Astrocyte of the hippocampus (primary cell): Measurements from ENCODE around the gene PDIA4.

Source experiments
- DNase-seq: peaks from one replicate; pipeline ENCODE4 v3.0.0; 2011; ENCODE audit warnings: low read depth, low spot score

PDIA4 gene

GRCh38 chr7:148967602-148968001, 60.7 kb downstream of the PDIA4 start:
- no peak for DNase-seq

DNA sequence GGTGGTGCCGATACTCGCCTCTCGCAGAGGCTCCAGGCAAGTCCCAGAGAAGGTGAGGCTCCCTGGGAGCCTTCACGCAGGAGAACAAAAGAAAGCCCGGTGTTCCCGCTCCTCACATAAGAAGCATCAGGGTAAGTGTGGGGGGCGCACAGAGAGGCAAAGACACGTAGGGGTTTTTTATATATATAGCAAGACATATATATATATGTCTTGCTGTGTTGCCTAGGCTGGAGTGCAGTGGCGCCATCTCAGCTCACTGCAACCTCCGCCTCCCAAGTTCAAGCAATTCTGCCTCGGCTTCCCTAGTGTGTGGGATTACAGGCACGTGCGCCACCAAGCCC, 61.3 kb downstream of the PDIA4 start:
- DNase-seq, result no peak

DNA sequence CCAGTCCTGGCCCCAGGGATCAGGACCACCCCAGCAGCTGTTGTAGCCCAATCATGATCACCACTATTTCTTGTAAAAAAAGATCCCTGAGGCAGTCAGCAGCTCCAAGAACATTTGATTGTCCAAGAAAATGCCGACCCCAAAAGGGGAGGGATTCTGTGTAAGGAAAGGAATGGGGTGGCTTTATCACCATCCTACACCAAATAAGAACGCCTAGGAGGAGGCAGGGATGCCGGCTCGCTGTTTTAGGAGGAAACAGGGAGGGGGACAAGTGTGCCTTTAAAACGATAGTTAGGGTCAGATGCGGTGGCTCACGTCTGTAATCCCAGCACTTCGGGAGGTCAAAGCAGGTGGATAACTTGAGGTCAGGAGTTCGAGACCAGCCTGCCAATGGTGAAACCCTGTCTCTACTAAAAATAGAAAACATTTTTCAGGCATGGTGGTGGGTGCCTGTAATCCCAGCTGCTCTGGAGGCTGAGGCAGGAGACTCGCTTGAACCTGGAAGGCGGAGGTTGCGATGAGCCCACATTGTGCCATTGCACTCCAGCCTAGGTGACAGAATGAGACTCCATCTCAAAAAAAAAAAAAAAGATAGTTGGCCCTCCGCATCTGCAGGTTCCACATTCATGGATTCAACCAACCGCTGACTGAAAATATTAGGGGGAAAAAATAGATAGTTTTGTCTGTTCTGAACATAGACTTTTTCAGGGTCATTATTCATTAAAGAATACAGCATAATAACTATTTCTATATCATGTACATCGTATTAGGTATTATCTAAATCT, 63.6 kb downstream of the PDIA4 start:
- DNase-seq, result peak; percentile 20

DNA sequence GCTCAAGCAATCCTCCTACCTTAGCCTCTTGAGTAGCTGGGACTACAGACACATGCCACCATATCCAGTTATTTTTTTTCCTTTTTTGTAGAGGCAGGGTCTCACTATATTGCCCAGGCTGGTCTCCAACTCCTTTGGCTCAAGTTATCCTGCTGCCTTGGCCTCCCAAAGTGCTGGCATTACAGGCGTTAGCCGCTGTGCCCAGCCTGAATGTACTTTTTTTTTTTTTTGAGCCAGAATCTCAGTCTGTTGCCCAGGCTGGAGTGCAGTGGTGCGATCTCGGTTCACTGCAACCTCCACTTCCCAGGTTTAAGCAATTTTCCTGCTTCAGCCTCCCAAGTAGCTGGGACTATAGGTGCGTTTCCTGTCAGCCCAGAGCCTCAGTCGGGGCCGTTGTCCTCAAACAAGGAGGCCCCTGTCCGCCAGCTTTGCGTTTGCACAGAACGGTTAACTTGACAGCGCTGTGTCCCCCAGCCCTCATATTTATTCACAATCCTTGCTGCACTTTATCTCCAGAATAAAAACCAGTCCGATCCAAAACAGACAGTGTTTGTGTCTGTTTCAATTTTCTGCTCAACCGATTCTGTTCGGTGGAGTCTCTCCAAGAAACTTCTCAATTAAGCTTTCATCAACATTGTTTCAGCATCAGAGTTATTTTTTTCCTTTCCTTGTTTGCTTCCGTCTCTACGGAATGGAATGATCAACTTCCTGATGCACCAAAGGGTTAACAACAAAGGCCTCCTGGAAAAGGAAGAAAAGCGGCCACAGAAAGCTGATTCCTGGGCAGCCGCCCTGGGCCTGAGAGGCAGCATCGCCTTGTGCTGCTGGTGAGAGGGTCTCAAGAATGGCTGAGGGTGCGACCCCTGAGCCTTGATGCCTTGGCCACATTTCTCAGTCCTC, 64.5 kb downstream of the PDIA4 start:
- peak; percentile 44 for DNase-seq

DNA sequence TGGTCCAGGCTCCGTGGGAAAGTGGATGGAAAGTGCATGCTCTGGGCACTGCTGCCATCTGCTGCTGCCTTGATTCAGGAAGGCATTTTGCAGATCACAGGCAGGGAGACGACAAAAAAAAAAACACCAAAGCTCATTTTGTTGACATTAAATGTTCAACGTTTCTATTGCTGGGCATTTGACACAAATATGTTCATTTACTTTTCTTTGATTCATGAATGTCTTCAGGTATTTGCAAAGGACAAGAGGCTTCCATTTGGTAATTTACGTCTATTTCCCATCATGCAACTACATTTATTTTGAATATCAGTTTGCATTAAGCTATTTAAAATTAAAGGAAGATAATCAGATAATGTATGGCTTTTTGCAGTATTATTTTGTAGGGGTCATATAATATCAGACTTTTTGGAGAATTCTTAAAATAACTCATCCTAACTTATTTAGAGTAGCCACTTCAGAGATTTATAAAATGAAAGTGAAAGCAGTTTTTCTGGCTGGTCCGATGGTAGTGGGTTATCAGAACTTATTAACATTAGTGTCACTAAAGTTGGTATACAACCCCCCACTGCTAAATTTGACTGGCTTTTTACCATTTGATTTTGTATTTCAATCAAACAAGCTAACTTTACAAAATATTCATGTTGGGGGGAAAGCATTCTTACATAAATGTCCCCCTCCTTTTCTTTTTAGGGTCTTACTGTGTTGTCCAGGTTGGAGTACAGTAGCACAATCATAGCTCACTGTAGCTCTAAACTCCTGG, 65.3 kb downstream of the PDIA4 start:
- DNase-seq, result peak; percentile 83

DNA sequence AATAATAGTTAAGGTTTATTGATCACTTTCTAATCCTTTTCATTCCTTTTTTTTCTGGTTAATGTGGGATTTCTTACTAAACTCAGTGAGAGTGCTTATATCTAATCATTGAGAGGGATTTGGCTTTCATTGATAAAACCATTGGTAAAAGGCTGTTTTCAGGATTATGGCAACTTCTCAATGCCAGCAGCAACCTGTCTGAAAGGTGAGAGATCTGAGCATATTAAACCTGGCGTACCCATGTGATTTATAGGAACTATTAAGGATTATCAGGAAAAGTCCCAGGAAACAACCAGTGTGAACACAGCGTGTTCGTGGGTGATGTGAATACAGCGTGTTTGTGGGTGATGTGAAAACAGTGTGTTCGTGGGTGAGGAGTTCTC, 65.9 kb downstream of the PDIA4 start:
- no peak for DNase-seq

DNA sequence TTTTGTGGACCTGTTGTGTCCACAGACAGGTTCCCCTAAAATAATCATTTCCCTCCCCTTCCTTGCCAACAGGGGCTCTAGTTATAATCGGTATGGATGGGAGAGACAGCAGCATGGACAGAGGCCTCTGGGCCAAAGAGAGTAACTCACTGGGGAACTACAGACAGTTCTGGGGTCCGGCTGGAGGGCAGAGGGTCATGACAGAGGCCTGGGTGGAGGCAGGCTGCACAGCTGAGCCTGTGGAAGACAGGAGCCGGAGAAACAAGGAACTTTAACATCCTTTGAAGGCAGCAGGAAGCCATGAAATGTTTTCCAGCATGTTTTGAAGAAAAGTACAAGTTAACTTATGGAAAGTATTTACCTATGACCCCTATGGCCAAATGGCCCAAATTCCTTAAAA, 68.6 kb downstream of the PDIA4 start:
- no peak for DNase-seq

DNA sequence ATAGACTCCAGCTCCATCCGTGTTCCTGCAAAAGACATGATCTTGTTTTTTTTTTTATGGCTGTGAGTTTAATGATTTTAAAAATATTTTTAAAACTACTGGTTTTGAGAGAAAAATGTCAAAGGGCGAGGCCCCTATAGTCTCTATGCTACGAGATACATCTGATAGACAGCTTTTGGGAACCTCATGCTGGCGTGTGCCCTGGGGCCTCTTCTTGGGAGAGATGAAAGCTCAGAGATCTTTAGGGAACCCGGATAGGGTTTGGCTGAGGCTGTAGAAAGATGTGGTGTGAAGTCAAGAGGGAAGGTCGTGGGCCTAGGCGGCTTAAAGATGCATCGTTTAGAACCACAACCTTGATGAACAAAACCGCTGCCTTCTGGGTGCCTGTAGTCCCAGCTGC, 70.2 kb downstream of the PDIA4 start:
- DNase-seq, result no peak

- DNase-seq, result no peak
Observed at GRCh38 chr7:148954766-148955165, 73.5 kb downstream of the PDIA4 start.

DNA sequence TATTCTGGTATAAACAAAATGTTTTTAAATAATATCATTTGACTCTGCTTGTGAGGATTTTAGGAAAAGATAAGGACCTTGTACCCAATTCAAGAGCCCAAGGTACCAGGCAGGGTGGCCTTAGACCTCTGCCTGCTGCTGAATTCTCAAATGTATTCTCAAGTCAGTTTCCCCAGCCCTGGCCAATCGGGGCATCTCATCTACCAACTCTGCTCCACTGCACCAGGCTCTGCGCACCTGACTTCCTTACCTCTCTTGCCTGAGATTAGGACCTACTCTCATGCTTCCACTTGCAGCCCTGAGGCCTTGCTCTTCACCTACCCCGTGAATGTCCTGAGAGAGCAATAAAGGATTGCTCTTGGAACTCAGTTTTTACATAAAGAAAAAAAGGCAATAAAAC, 74.6 kb downstream of the PDIA4 start:
- DNase-seq, result no peak
